GM12891 (cell line): Measurements from ENCODE around the gene MERTK.
"Not testable (repeated sequence)": the region's sequence is repeated elsewhere in the genome, so short reads cannot be mapped to it uniquely, and the experiment has no call there.

Source experiments
- DNase-seq: peaks from one replicate; pipeline ENCODE4 v3.0.0; 2011; ENCODE audit warnings: low spot score; ENCODE audit not compliant: insufficient read length
- FAIRE-seq: peaks from 2 replicates; lab custom pipeline; 2011; peaks lifted over from hg19 to GRCh38; lab: Jason Lieb, UNC
- PAX5 ChIP-seq: IDR thresholded peaks from 2 replicates; pipeline ENCODE4 v1.6.1; 2011; ENCODE audit warnings: low read length, moderate library complexity, mild to moderate bottlenecking; ENCODE audit not compliant: insufficient read depth, severe bottlenecking
- POLR2A ChIP-seq: IDR thresholded peaks from 2 replicates; pipeline ENCODE4 v1.6.1; 2011; ENCODE audit warnings: low read depth, low read length, control low read depth
- POLR2AphosphoS5 ChIP-seq: IDR thresholded peaks from 2 replicates; pipeline ENCODE4 v1.6.1; 2011; ENCODE audit warnings: low read depth, low read length, control low read depth
- POU2F2 ChIP-seq: IDR thresholded peaks from 2 replicates; pipeline ENCODE4 v1.6.1; 2011; ENCODE audit warnings: low read depth, mild to moderate bottlenecking, control low read depth, low read length, moderate library complexity
- SPI1 ChIP-seq: IDR thresholded peaks from 2 replicates; pipeline ENCODE4 v1.6.1; 2011; ENCODE audit warnings: low read depth, low read length, control low read depth
- TAF1 ChIP-seq: IDR thresholded peaks from 2 replicates; pipeline ENCODE4 v1.6.1; 2011; ENCODE audit warnings: low read depth, low read length, control low read depth

MERTK gene

GRCh38 chr2:112026509-112026908 lies 128.1 kb downstream of the MERTK start:
- no peak for DNase-seq
- TF ChIP-seq SPI1 (no peak), POLR2A (no peak), PAX5 (no peak), POLR2AphosphoS5 (no peak), TAF1 (no peak), POU2F2 (no peak)
- no peak for FAIRE-seq

DNA sequence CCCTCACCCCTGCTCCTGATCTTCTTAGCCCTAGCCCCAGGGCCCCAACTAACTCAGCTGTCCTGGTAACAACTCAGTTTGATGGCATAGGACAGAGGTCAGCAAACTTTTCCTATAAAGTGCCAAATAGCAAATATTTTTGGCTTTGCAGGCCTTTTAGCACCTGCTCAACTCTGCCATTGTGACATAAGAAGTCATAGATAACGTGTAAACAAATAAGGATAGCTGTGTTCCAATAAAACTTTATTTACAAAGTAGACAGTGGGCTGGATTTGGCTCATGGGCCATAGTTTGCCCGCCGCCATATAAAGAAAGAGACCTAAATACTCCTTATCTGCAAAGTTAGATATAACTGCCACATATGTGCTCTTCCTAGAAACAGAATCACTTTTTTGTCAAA lies 129.4 kb downstream of the MERTK start:
- DNase-seq (no peak), FAIRE-seq (no peak)
- TF ChIP-seq POU2F2 (no peak), POLR2A (no peak), SPI1 (no peak), TAF1 (no peak), POLR2AphosphoS5 (no peak), PAX5 (no peak)

DNA sequence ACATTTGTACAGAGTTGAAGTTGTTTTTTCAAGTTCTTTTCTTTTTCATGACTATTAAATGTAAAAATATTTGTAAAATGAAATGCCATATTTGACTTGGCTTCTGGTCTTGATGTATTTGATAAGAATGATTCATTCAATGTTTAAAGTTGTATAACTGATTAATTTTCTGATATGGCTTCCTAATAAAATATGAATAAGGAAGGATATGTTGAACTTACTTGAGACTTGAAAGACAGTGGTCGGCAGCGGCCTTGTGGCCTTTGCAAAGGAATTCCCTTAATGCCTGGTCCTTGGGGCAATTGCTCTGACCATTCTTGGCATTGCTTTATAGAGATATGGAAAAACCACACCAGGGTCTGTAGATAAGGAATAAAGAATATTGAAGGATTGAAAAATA lies 130.8 kb downstream of the MERTK start:
- FAIRE-seq (no peak), DNase-seq (no peak)
- TF ChIP-seq POLR2AphosphoS5 (no peak), TAF1 (no peak)

DNA sequence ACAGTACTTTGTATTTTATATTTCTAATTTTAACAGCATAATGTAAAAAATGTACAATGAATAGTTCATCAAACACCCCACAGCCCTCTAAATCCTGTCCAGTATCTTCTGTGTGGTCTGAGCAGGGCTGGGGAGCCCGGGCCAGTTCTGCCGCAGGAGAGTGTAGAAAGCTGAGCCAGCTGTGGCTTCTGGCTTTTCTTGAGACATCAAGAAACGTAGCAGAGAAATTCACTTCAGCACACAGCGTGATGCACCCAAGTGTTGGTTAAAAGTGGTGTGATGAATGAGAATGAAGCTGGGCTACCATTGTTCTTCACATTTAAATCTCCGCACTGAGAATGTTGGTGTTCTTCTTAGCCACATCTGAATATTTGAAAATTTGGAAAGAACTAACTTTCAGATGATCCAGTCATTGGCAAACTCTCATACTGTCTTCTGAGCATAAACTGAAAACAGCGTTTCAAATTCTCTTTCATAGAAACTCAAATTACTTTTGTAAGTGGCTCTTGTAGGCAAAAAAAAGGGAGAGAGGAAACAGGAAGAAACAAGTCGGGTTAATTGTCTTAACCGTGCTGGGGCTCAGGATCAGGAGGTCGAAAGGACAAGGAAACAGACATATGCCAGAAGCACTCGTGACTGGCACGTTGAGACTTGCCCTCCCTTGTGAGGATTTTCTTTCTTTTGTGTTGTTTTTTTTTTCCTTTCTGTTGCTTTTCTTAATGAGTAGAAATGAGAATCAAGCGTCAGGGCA lies 133.2 kb downstream of the MERTK start:
- FAIRE-seq (no peak), DNase-seq (no peak)
- TF ChIP-seq POLR2A = no peak
- TF ChIP-seq POLR2AphosphoS5 = no peak
- TF ChIP-seq POU2F2 = no peak
- no peak for TF ChIP-seq TAF1
- no peak for TF ChIP-seq PAX5
- no peak for TF ChIP-seq SPI1

DNA sequence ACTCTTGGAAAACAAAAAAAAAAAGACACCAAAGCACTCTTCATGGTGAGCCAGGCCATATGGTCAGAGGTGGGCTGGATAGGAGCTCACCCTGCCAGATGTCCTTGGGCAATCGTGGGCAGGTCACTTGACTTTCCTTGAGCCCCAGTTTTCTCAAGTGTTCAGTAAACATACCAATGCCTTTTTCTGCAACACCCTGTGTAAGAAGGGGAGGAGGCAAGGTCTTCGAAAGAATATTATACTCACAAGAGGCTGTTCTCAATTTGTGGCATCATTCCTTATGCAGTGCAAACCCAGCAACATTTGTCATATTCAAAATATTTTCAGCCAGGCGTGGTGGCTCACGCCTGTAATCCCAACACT lies 133.8 kb downstream of the MERTK start:
- no peak for DNase-seq
- TF ChIP-seq PAX5 (no peak), TAF1 (no peak), POLR2AphosphoS5 (no peak), POU2F2 (no peak), POLR2A (no peak), SPI1 (no peak)
- FAIRE-seq = no peak

DNA sequence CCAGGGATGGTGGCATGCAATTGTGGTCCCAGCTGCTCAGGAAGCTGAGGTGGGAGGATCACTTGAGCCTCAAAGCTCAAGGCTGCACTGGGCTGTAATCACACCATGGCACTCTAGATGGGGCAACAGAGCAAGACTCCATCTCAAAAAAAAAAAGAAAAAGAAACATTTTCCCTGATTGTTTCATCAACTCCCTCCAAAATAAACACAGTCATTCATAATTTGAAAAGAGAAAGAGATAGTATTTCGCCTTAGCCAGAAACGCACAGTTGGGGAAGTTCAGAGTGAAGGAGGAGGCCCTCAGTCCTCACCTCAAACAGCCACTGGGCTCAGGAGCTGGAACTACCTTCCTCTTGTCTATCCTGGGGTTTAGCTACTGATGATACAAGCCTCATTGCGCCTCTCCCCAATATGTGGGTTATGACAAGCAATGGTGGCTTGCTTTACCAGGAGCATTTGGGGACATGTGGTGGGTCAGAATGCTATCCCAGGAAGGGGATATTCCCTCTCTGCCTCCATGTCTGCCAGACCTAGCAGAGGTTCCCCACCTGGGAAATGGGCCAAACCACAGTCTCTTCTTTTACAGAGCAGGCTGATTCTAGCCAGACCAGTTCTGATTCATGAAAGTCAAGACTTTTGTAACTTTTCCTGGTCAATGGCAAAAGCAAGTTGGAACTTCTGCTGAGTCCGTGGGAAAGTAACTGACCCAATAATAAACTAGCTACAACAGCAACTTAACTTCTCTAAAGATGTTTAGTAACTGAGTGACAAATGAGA lies 134.5 kb downstream of the MERTK start:
- no peak for TF ChIP-seq SPI1
- TF ChIP-seq POLR2A = no peak
- TF ChIP-seq TAF1 = no peak
- TF ChIP-seq POLR2AphosphoS5 = no peak
- TF ChIP-seq POU2F2 = no peak
- no peak for TF ChIP-seq PAX5
- FAIRE-seq (no peak), DNase-seq (no peak)

DNA sequence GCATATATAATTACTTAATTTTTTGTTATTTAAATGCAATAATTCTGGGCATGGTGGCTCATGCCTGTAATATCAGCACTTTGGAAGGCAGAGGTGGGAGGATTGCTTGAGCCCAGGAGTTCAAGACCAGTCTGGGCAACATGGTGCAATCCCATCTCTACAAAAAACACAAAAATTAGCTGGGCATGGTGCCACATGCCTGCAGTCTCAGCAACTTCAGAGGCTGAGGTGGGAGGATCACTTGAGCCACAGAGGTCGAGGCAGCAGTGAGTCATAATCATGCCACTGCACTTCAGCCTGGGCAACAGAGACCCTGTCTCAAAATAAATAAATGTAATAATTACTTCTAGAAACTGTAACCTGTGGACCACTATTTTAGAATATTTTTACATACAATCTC lies 135.2 kb downstream of the MERTK start:
- no peak for DNase-seq
- FAIRE-seq = no peak
- TF ChIP-seq POU2F2 = no peak
- no peak for TF ChIP-seq POLR2AphosphoS5
- no peak for TF ChIP-seq POLR2A
- TF ChIP-seq SPI1 = no peak
- TF ChIP-seq PAX5 = no peak
- TF ChIP-seq TAF1 = no peak

DNA sequence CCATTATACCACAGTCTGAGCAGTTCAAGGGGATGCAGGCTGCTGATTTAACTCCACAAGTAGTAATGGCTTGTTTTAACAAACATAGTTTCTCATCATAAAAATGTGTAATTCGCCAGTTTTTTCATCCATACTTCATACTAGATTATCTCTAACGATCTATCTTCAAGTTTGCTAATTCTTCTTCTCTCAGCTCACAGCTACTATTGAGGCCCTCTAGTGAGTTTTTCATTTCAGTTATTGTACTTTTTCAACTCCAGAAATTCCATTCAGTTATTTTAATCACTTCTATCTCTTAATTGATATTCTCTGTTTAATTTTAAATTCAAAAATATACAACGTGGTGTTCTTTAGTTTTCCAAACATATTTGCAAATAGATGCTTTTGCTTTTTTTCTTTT lies 136.5 kb downstream of the MERTK start:
- TF ChIP-seq POU2F2 = no peak
- TF ChIP-seq TAF1 = no peak
- TF ChIP-seq POLR2A = no peak
- no peak for TF ChIP-seq PAX5
- no peak for TF ChIP-seq POLR2AphosphoS5
- no peak for TF ChIP-seq SPI1

DNA sequence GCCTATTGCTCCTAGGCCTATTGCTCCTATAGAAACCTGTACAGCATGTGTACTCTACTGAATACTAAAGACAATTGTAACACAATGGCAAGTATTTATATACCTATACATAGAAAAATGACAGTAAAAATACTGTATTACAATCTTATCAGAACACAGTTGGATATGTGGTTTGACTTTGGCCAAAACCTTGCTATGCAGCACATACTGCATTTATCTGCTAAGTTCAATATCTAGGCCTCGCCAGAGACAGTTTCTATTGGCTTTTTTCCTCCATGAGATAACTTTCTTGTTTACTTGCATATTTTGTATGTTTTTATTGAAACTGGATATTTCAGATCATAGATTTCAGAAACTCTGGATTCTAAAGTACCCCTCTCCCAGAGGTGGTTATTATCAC lies 137.4 kb downstream of the MERTK start:
- TF ChIP-seq POLR2A (no peak), PAX5 (no peak), POU2F2 (no peak)
- no peak for FAIRE-seq
- no peak for DNase-seq

More for the DNA sequence above, 136.5 kb downstream of the MERTK start:
- FAIRE-seq (no peak), DNase-seq (no peak)

- not testable (repeated sequence) for FAIRE-seq, DNase-seq
These were observed 141.1 kb downstream of the MERTK start for GRCh38 chr2:112039556-112039955.

- not testable (repeated sequence) for FAIRE-seq, DNase-seq
These were observed 141.7 kb downstream of the MERTK start for GRCh38 chr2:112040066-112040465.

DNA sequence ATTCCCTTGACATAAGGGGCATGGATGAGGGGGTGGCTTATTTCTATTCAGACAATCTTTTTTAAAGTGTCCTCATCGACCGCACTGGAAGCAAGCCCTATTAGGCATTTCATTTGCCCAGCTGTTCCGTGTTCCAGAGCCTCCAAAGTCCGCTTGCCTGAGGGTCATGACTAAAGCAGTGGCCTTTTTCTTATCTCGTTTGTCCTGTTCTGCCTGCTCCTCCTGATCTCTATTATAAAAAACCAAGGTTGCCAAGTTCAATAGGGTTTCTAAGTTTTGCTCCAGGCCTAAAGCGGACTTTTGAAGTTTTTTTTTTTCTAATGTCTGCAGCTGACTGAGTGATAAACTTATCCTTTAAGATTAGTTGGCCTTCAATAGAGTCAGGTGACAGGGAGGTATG lies 143.1 kb downstream of the MERTK start:
- not testable (repeated sequence) for DNase-seq, FAIRE-seq
